Forelimb muscle (tissue), 1 donor: ENCODE results near the gene PIGC. TPM values are rescaled to one million over a fixed set of nuclear protein-coding genes. Genes with fewer than 3 reads are reported as not detected.

Source experiments
- DNase-seq: peaks from one replicate; pipeline ENCODE4 v3.0.0-alpha.2; 2013; ENCODE audit warnings: low read depth
- polyA plus RNA-seq: library from polyadenylated mRNA; unstranded; fragments of 120-200 nt; gene quantifications from one replicate; pipeline ENCODE4 v1.2.1, GENCODE V29; 2013; ENCODE audit not compliant: insufficient read length

The PIGC gene
- polyA plus RNA-seq, result 24.9 TPM

DNA sequence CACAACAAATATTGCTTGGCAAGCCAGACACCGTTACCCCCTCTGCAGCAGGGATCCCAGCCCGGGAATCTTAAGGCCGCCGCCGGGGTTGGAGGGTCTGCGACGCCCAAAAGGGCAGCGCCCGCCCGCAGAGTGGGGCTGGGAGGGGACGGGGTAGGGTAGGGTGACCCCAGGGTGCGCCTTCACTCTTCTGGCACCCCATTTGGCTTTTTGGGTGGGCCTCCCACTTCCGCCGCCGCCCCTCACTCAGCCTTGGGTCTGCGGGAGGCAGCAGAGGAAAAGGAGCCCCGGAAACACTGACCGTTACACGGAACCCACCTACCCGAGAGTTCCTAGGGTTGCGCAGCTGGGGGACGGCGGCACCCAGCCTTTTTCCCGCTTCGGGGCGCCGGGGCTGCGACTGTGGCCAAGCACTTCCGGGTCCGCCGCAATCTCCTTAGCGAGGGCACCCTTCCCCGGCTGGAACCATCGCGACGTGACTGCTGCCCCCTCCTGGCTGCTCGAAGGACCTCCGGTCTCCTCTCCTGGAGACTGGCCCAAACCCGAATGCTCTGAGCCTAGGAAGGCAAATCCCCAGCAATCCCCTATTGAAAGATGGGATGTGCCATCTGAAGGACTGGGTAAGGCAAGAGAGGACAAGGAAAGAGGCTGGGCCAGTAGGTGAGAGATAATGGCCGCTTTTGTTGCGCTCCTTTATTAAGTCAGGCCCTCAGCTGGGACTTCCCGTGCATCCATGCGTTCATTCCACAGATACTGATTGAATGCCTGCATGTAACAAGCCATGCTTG is at the start of gene PIGC:
Gene PIGC, minus strand, starts transcription at position 404 of the 788 bp plus-strand sequence. CDS start 1,447 bp downstream, outside the sequence.
- DNase-seq, result peak; percentile 70

DNA sequence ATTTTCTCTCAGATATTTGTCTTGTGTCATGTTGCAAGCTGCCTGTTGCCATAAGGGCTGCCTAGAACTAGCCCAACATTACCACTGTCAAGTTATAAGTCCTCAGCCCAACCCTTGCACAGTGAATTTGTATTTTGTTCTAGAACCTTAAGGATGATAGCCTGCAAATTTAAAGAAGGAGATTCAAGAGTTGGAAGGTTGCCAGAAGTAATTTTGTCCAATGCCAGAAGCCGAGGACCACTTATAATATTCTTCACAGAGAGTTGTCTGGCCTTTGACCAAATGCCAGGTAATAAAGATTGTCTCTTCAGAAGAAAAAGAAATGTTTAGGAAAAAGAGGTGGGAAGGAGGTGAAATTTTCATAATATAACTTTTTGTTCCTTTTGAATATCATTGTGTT is 48.6 kb upstream of the PIGC start:
- DNase-seq, result no peak

DNA sequence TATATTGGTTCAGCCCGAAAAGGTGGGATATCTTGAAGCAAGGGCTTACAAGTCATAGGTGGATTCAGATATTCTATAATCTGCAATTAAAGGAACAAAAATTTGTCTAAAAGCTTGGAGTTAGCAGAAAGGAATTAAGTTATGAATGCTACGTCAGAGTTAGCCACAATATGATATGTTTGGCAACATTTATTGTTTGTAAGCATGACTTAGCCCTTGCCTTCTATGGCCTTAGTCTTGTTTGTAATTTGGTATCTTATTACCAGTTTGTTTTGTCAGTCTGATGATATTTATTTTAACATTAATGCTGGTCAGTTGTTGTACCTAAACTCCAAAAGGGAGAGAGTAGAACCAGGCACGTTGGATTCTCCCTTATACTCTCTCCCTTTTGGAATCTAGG is 46.0 kb upstream of the PIGC start:
- DNase-seq, result no peak

DNA sequence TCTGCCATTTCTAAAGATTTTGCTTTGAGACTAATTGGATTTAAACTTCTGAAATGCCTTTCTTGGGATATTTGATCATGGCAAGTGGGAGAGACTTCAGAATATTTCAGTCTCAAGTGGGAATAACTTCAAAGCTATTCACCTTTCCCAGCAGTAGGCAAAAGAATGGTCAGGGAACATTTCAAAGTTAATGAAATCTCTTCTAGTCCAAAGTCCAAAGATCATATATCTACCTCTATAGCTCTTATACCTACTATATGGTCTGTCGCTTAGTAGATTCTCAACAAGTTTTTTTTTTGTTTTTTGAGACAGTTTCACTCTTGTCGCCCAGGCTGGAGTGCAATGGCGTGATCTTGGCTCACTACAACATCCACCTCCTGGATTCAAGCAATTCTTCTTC is 44.5 kb upstream of the PIGC start:
- DNase-seq, result no peak

DNA sequence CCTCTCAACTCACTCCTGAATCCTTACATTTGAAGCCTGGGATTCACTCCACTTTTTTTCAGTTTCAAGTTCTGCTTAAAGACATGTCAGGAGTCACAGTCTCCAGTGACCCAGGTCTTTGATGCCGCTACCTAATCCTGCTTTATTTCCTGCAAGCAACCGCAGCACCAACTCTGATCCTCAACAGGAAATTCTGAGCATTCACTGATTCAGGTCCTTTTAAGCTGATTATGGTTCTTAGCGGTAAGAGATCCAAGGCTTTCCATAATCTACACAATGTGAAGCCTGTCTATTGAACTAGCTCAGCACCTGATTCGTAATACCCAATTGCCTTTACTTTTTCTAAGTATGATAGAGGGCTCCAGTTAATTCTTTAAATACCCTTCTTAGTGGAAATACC is 43.7 kb upstream of the PIGC start:
- no peak for DNase-seq

DNA sequence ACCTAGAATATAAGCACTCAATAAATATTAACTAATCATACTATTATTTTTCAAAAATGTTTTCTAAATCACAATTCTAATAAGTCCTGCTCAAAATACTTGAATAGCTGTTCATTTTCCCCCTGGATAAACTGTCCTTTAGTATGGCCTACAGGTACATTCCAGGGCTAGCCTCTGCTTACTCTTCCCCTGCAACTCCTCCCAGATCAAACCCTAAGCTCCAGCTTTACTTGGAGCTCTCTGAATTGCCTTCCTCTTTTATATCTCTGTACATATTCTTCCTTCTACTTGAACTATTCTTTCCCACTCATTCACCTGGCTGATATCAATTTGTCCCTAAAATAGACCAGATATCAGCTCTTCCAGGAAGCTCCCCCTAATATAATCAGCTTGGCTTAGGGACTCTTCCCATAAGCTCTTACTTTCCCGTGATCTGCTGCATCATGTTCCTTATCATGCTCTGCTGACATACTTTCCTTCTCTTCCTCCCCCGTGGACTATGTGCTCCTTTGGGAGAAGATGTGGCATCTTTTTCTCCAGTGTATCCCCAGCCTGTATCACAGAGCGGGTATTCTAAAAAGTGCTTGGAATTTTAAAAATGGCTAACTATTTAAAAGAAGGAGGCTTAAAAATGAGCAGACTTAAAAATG is 43.1 kb upstream of the PIGC start:
- DNase-seq, result no peak

DNA sequence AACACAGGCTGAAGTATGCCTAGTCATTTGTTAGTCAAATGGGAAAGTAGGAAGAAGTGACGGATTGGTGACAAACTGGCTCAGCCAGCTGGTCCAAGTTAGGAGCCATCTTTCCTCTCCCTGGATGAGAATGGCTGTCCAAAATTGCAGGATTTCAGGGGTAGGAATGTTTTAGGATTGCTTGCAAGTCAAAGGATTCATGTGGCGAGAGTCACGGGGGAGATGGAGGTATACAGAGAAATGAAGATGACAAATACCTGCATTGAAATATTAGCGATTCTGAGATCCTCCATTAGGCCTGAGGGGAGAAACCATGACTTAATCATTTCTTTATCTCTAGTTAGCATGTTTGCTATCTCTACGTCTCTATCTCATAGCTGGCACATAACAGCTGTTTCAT is 41.8 kb upstream of the PIGC start:
- no peak for DNase-seq

DNA sequence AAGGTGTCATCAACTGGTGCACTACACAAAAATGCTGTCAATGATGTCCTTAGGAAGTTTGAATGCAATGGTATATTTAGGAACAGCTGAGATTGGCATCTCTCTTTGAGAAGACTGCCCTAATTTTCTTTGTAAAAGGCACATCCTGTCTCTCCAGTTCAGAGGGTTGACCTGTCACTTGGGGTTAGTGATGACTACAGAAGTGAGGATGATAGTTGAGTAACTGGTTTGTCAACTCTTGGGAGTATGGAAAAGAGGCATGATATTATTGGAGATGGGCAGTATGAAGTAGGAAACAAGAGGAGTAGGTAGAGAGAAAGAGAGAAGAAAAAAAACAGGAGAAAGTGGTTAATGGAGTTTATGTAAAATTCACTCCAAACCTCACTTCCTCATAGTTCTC is 40.4 kb upstream of the PIGC start:
- no peak for DNase-seq

DNA sequence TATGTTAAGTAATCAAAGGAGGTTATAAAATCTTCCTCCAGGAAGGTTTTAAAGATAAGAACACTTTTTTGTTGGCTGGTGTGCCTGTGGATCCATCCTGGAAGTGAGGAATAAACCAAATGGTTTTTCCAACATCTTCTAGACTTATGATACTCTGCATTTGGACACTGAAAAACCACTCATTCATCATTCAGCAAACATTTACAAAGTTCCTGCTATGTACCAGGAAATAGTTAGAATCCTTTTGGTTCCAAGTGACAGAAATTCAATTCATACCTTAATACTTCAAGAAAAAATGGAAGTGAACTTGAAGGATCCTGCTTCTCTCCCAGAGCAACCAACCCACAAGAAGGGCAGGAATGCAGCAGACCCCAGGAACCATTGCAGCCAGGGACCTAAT is 39.6 kb upstream of the PIGC start:
- no peak for DNase-seq

DNA sequence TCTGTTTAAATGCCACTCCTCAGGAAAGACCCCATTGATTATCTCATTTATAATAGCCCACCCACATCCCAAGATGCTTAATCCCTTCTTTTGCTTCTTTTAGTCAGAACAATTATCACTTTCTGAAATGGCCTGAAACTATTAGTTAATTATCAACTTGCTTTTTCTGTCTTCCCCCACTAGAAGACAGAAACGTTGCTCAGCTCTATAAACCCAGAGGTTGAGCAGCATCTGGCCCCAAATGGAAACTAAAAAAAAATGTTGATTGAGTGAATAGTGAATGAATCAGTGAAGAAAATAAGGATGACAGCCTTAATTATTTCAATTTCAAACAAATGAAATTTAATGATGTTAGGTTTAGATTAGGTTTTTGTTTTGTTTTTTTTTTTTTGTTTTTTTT is 38.2 kb upstream of the PIGC start:
- DNase-seq, result no peak

DNA sequence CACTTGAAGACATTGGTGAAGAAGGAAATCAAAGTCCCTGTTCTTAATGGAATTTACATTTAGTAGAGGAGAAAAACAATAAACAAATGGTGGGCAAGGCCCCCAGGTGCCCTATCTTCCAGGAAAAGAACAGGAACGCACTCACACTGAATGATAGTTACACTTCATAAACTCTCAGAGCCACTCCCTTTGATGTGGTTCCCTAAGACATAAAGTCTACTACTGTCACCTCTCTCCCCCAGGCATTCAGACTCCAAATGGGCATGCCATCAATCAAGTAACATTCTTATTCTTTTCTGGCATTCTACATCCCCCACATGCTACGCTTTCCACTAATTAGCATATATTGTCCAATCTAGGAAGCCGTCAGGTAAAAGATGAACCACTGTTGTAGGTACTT is 36.6 kb upstream of the PIGC start:
- DNase-seq, result no peak

DNA sequence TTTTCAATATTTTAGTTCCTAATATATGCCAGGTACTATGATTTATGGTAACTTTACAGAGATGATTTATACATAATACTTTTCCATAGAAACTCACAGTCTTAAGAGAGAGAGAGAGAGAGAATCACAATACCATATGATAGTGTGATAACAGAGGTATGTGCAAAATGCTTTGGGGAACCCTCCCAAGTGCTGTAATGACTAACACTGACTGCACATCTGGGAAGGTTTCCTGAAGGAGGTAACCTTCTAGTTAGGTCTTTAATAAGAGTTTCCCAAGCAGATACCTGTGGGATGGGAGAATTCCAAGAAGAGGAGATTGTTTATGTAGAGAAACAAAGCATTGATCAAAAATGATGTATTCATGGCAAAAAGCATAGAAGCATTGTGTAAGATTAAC is 34.6 kb upstream of the PIGC start:
- DNase-seq, result no peak

DNA sequence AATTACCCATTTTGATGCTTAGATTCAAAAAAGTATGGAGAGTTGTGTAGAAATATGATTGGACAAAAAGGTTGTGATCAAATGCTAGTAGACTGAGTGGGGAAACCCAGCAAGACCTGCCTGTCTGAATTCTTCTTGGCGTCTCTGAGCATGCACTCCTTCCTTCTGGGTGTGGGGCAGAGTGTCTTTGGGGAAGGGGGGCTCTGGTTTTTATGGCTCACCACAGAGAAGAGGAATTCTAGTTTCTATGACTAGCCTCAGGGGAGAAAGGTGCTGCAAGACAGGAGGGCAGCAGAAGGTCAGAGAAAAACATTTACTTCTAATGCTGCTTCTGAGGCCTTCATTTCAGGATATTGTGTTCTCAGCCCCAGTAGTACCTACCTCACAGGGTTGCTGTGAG is 33.9 kb upstream of the PIGC start:
- no peak for DNase-seq

DNA sequence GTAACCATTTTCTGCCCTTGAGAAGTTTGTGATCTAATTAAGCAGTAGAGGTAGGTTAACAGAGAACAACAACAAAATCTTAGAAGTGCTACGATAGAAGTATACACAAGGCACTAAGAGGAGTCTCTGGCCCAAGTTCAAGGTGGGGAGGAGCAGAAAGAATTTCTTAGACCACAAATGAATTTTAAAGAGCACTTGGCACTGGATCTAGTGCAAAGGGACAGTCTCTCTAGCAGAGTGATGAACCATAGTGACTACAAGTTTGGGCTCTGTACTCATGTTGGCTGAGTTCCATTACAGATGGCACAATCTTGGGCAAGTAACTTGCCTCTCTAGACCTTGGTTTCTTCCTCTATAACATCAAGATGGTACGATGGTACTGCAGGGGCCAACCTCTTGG is 33.3 kb upstream of the PIGC start:
- no peak for DNase-seq

DNA sequence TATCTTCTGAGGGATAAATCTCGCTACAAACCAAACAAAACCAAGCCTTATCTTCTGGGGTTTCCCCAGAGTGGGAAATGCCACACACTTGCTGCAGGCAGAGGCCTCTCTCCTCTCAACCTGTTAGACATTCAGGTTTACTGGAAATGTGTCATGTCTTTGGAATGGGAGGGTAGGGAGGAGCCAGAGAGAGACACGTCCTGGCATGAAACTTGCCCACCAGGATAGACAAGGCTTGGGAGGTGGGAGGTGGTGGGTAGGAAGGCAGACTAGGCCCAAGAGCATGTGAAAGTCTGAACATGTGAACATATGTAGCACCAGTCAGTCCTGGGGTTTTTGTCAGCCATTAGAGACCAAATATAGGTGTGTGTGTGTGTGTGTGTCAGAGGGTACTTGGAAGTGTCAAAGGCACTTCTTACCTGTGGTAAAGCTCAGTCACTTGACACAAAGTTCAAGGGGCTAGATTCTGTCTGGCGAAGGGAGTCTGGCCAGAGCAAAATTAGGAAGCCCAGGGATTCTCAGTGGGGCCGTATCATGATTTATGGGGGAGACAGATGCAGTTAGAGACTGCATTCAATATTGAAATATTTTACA is 32.4 kb upstream of the PIGC start:
- no peak for DNase-seq

DNA sequence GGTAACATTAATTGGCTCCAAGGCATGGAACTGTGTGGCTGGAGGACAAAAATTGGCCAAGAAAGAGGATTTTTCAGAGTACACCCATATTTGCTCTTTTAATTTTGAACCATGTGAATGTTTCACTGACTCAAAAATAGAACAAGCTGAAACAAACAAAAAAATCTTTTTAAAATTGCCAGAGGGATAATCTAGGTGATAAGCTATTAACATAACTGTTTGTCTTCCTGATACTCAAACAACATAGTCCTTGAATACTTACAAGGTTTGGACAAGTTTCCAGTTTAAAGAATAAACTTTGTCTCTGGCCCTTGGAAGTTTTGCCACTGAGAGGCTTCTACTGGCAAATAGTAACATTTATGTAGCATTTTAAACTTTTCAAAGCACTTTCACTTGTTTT is 30.0 kb upstream of the PIGC start:
- no peak for DNase-seq

DNA sequence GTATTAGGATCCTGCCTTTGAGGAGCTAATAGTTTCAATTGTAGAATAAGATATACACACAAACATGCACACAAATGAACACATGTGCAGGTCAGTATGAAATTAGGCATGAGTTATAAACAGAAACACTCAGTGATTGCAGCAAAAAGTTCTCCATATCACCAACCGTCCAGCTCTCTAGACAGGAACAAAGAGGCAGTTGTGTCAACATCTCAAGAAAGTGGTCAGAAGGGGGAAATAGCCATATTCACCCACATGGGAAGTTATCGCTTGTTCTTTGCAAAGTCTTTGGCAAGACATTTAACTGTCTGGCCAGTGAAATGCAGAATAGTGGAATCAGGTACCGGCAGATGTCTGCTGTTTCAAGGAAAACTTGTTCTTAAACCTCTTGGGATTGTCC is 29.4 kb upstream of the PIGC start:
- no peak for DNase-seq

DNA sequence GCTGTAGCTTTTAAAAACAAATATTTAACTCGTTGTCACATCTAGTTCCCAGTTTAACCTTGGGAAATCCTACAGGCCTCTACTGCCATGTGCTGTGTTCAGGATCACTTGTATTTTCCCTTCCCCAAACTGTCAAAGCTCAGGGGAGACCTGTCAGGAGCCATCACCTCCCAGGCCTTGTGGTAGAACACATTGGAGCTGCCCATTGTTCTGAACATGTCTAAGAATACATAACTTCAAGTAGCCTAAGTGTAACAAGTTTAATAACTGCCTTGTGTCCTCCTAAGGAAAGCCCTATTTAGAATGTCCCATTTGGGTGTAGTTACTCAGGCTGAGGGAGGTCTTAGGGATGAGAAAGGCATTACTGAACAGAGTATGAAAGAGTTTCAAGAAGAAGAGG is 28.6 kb upstream of the PIGC start:
- no peak for DNase-seq

DNA sequence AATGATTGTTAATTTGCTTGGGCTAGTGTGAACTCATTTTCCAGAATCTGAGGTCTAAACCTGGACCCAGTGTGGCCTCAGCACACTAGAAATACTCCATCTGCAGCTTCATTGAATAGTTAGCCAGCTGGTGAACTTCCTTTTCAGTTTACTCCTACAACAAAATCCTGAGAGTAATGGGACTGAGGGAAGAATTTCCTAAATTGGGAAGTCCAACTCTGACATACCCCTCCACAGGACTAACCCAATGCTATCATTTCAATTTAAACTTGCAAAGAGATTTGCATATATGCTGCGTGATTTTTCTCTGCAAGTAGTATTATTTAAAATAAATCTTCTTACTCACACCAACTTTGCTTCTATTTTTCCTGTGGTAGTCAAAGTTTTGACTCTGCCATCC is 27.8 kb upstream of the PIGC start:
- no peak for DNase-seq

DNA sequence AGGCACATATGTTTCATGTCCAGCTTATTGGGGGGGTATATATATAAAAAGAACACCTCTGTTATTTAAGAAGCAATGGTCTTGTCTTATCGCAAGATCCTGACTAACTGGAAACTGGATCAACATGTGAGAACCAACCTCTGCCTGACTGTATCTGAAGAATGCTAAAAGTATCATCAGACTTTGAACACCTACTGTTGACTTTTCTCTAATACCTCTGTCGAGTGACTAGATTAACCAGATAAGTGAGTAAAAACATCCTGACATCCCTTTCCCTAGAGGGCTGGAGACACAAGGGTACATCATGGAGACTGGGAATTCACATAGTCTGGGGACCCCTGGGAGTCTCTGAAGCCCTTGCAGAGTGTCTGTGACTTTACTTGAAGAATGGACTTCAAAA is 26.3 kb upstream of the PIGC start:
- DNase-seq, result no peak

DNA sequence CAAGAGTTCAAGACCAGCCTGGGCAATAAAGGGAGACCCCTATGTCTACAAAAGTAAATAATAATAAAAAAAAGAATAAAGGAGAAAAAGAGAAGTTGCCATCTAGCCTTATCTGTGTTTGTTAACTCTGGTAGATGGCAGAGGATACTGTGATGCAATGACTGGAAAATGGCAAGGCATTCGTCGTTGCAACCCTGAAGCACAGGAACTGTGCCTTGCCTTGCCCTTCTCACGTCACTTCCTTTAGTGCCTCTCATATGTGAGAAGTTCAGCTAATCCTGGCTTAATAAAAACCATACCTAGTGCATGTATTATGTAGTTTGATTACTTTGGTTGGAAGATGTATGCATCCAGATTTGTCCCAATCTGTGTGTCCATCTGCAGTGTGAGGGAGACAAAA is 25.8 kb upstream of the PIGC start:
- no peak for DNase-seq

DNA sequence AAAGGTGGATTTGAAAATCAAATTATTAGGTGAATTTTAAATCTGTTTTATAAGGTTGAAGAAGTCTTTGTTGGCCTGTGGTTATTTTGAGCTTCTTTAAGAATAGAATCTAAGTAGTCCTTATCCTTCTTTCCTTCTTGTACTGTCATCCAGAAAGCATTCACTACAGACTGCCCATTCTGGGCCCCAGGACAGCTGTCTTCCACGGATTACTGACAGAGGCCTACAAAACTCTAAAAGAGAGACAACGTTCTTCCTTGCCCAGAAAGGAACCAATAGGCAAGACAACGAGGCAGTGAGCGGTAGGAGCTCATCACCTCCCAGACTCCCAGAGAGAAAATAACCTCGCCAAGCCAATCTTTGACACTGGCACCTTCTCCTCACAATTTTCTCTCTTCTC is 24.4 kb upstream of the PIGC start:
- DNase-seq, result no peak

DNA sequence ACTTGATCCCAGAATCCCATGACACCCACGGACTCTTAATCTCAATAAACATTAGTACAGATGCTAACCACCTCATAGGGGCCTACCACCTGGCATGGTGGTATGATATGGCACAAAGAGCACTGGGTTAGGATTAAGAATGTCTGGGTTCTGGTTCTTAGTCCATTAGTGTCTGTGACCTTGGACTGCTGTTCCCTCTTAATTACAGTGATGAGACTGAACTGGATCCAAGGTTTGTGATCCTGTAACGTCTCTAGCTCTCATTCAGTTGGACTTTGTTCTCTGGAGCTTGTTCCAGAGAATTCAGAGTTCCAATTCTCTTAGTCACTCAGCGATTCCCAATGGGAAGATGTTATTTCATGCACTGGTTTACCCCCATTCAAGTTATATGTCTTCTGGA is 23.6 kb upstream of the PIGC start:
- DNase-seq, result no peak
